ENCODE measurements around the gene NRGN. TPM values are rescaled to one million over a fixed set of nuclear protein-coding genes. Genes with fewer than 3 reads are reported as not detected.

NRGN gene
- total RNA-seq, 4 donors from 2014 or later: 0.51 to 0.52 TPM; not detected in 2

DNA sequence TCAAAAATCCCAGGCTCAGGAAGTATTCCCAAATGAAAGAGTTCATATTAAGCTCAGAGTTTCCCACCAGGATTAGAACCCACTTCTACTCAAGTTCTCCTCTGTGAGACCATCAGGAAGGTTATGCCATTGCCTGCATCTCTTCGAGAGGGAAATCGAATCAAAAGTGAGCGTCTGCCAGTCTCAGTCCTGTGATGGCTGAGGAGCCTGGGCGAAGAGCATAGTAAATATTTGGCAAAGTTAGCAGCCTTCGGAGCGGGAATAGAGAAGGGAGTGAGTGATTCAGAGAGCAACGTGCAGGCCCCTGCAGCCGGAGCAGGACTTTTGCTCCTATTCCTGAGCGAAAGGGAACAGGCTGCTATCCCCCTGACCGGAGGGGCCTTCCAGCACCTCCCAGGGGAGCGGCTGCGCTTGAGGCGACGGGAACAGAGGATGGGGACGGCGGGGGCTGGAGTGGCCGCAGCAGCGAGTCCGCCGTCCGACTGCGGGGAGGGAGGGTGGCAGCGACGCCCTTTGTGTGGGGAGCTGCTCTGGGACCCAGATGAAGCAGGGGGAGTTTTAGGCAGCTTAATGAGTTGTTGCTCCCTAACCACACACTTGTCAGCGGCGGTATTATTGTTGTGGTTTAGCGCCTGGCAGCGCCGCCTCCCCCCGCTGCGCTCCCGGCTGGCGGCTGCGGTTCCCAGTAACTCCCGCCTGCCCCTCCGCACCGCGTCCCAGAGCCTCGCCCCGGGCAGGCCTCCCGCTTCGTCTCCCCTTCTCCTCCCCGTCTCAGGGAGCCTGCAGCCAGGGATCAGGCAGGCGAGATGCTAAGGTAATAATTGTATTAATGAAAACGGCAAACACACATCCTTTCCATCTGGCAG is 21.7 kb upstream of the NRGN start:
- no peak for DNase-seq
- in situ Hi-C loops (cut with MboI; ENCODE audit: low sequenced_read_pairs in 4 of 4) (no loop called here), intact Hi-C loops (cut with DNase I; ENCODE audit: low total_unique reads) (no loop called here)
- TF ChIP-seq POLR2A (IDR thresholded peaks at IDR 0.05): no peak
- TF ChIP-seq CTCF (IDR thresholded peaks at IDR 0.05 in 4 of 5, conservative IDR thresholded peaks at IDR 0.05 in 1 of 5): no peak
- H3K27me3 ChIP-seq: peaks cover 11 to 36% (median 17%) of the 10 kb centered on the region in 3 donors
- H3K27ac ChIP-seq: peak overlapping the region in 3 of 4 donors; percentile 36 to 67 (median 49)
- peaks cover 5 to 10% of the 10 kb centered on the region in 2 donors for H3K4me1 ChIP-seq
- no peaks in the 10 kb centered on the region for H3K36me3 ChIP-seq
- ATAC-seq: no peak
- H3K4me3 ChIP-seq: peak overlapping the region; percentile 47 to 68 (median 49)
- no peaks in the 10 kb centered on the region for H3K9me3 ChIP-seq

- in situ Hi-C loops (cut with MboI; ENCODE audit: low sequenced_read_pairs in 4 of 4): no loop called here
- intact Hi-C loops (cut with DNase I; ENCODE audit: low total_unique reads): no loop called here
- peaks cover 5 to 10% of the 10 kb centered on the region in 2 donors for H3K4me1 ChIP-seq
Observed at GRCh38 chr11:124718801-124719200, 20.9 kb upstream of the NRGN start.

DNA sequence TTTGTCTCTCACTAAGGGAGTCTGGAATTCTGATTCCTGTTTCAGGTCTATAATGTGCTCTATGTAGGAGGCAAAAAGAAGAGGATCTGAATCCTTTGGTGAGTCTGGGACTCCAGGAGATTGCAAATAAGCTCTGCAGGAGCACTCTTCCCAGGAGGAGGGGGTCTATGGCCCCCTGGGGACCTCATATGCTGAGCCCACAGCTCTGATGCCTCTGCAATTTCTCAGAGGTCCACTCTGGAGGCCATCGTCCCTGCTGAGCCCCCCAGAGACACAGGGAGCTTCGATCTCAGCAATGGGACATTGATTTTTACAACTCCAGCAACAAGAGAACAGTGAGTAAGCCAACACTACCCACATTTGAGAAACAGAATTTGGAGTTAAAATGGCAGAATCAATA is 20.2 kb upstream of the NRGN start:
- ATAC-seq: no peak
- H3K36me3 ChIP-seq: no peaks in the 10 kb centered on the region
- in situ Hi-C loops (cut with MboI; ENCODE audit: low sequenced_read_pairs in 4 of 4): no loop called here
- intact Hi-C loops (cut with DNase I; ENCODE audit: low total_unique reads): no loop called here
- peaks cover 11 to 36% (median 22%) of the 10 kb centered on the region in 3 donors for H3K27me3 ChIP-seq
- no peak overlapping the region for H3K4me3 ChIP-seq
- H3K9me3 ChIP-seq: no peaks in the 10 kb centered on the region
- no peak for DNase-seq
- TF ChIP-seq CTCF (IDR thresholded peaks at IDR 0.05 in 4 of 5, conservative IDR thresholded peaks at IDR 0.05 in 1 of 5) (no peak), POLR2A (IDR thresholded peaks at IDR 0.05) (no peak)
- no peak overlapping the region for H3K27ac ChIP-seq
- peaks cover 5 to 10% of the 10 kb centered on the region in 2 donors for H3K4me1 ChIP-seq

More at GRCh38 chr11:124718801-124719200, 20.9 kb upstream of the NRGN start:
- DNase-seq: no peak
- TF ChIP-seq POLR2A (IDR thresholded peaks at IDR 0.05) (no peak), CTCF (IDR thresholded peaks at IDR 0.05 in 4 of 5, conservative IDR thresholded peaks at IDR 0.05 in 1 of 5) (no peak)
- no peaks in the 10 kb centered on the region for H3K9me3 ChIP-seq
- H3K36me3 ChIP-seq: no peaks in the 10 kb centered on the region
- no peak overlapping the region for H3K27ac ChIP-seq
- no peak overlapping the region for H3K4me3 ChIP-seq
- no peak for ATAC-seq
- peaks cover 11 to 36% (median 18%) of the 10 kb centered on the region in 3 donors for H3K27me3 ChIP-seq

GRCh38 chr11:124722176-124722575 is 17.6 kb upstream of the NRGN start:
- ATAC-seq: no peak
- intact Hi-C loops (cut with DNase I; ENCODE audit: low total_unique reads) (no loop called here), in situ Hi-C loops (cut with MboI; ENCODE audit: low sequenced_read_pairs in 4 of 4) (no loop called here)
- H3K4me3 ChIP-seq: no peak overlapping the region
- H3K27me3 ChIP-seq: peaks cover 11 to 29% (median 20%) of the 10 kb centered on the region in 3 donors
- H3K9me3 ChIP-seq: no peaks in the 10 kb centered on the region
- TF ChIP-seq POLR2A (IDR thresholded peaks at IDR 0.05) (no peak), CTCF (IDR thresholded peaks at IDR 0.05 in 4 of 5, conservative IDR thresholded peaks at IDR 0.05 in 1 of 5) (no peak)
- H3K4me1 ChIP-seq: peaks cover 5 to 10% of the 10 kb centered on the region in 2 donors
- H3K27ac ChIP-seq: no peak overlapping the region
- H3K36me3 ChIP-seq: no peaks in the 10 kb centered on the region
- no peak for DNase-seq
